ENCODE data around the gene TELO2.

TELO2 gene

GRCh38 chr16:1455190-1456171 lies 37.7 kb upstream of the TELO2 start:
- Histone ChIP-seq H3K9me3 (ENCODE audit: low read length) (no peaks in the 10 kb centered on the region), H3K4me2 (ENCODE audit: low read length) (no peak overlapping the region), H3K36me3 (ENCODE audit: insufficient read depth, low read length) (peaks cover 31% of the 10 kb centered on the region), H3K4me1 (ENCODE audit: insufficient read depth, low read length, severe bottlenecking) (no peaks in the 10 kb centered on the region), H3F3A (ENCODE audit: insufficient read depth, low read length) (no peaks in the 10 kb centered on the region), H2AFZ (ENCODE audit: low read length) (no peak overlapping the region), H4K20me1 (ENCODE audit: insufficient read depth, low read length) (no peaks in the 10 kb centered on the region), H3K9me2 (ENCODE audit: low read depth, low read length) (no peaks in the 10 kb centered on the region), H3K27me3 (ENCODE audit: insufficient read depth, low read length) (no peaks in the 10 kb centered on the region), H3K4me3 (ENCODE audit: low read depth, low read length, poor library complexity, severe bottlenecking) (no peak overlapping the region), H3K9ac (ENCODE audit: low read length) (no peak overlapping the region), H3K27ac (ENCODE audit: low read depth, low read length, poor library complexity, severe bottlenecking) (no peak overlapping the region), H3K79me2 (ENCODE audit: insufficient read depth, low read length) (no peaks in the 10 kb centered on the region)
- TF ChIP-seq CTCF (IDR thresholded peaks at IDR 0.05; ENCODE audit: low read length): no peak
- TF ChIP-seq EZH2 (IDR thresholded peaks at IDR 0.05; ENCODE audit: borderline replicate concordance, low read length): no peak

DNA sequence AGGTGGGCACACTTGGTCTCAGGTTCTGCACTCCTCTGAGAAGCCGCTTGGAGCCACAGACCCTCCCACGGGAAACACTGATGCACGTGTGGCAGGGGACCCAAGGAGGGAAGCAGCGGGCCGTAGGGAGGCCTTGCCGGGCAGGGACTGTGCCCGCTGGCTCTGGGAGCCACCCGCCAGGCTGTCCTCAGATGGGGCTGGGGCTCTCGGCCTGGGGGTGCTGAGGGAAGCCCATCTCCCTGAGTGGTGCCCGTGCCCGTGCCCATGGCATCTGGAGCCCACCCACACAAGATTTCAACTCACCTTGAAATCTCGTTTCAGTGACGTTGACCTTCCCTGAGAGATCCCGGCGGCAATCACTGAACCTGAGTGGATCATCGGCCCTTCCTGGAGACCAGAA lies 36.2 kb upstream of the TELO2 start:
- TF ChIP-seq CTCF (IDR thresholded peaks at IDR 0.05; ENCODE audit: low read length) (no peak), EZH2 (IDR thresholded peaks at IDR 0.05; ENCODE audit: borderline replicate concordance, low read length) (no peak)
- Histone ChIP-seq H3K36me3 (ENCODE audit: insufficient read depth, low read length) (peaks cover 31% of the 10 kb centered on the region), H3K9me3 (ENCODE audit: low read length) (no peaks in the 10 kb centered on the region), H2AFZ (ENCODE audit: low read length) (no peak overlapping the region), H3K9ac (ENCODE audit: low read length) (no peak overlapping the region), H3K4me2 (ENCODE audit: low read length) (no peak overlapping the region), H3K79me2 (ENCODE audit: insufficient read depth, low read length) (no peaks in the 10 kb centered on the region), H3F3A (ENCODE audit: insufficient read depth, low read length) (no peaks in the 10 kb centered on the region), H3K4me3 (ENCODE audit: low read depth, low read length, poor library complexity, severe bottlenecking) (no peak overlapping the region), H3K27me3 (ENCODE audit: insufficient read depth, low read length) (no peaks in the 10 kb centered on the region), H3K9me2 (ENCODE audit: low read depth, low read length) (no peaks in the 10 kb centered on the region), H3K27ac (ENCODE audit: low read depth, low read length, poor library complexity, severe bottlenecking) (no peak overlapping the region), H3K4me1 (ENCODE audit: insufficient read depth, low read length, severe bottlenecking) (no peaks in the 10 kb centered on the region), H4K20me1 (ENCODE audit: insufficient read depth, low read length) (no peaks in the 10 kb centered on the region)

DNA sequence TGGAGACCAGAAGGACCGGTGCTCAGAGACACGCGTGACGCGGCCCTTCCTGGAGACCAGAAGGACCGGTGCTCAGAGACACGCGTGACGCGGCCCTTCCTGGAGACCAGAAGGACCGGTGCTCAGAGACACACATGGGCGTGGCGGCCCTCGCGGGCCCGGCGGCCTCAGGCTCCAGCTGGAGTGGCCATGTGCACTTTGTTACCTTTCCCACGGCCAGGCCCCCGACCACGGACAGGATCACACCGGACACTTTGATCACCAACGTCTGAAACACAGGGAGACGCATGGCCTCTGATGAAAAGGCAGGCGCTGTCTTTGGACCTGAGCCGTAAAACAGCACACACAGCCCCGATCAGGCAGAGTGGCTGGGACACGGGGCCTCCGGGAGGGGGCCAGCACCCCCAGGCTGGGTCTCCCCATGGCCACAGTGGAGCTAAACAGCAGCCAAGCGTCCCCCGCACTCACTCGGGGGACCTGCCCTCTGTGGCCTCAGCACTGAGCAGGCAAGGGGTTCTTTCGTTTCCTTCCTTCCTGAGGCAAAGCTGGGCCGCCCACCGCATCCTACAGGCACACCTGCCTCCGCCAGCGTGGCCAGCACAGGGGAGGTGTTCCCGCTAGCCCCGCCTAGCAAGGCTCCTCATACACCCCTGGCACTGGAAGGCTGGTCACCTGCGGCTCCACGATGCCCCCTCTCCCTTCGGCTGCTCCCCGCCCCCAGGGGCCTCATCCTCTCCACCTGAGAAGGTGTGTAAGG lies 35.5 kb upstream of the TELO2 start:
- no peaks in the 10 kb centered on the region for H3K4me1 ChIP-seq (ENCODE audit: insufficient read depth, low read length, severe bottlenecking)
- H4K20me1 ChIP-seq (ENCODE audit: insufficient read depth, low read length): no peaks in the 10 kb centered on the region

More for the DNA sequence above, 35.5 kb upstream of the TELO2 start:
- Histone ChIP-seq H3K79me2 (ENCODE audit: insufficient read depth, low read length) (no peaks in the 10 kb centered on the region), H3K9me2 (ENCODE audit: low read depth, low read length) (no peaks in the 10 kb centered on the region), H3K9me3 (ENCODE audit: low read length) (no peaks in the 10 kb centered on the region), H2AFZ (ENCODE audit: low read length) (no peak overlapping the region), H3K27ac (ENCODE audit: low read depth, low read length, poor library complexity, severe bottlenecking) (no peak overlapping the region), H3K27me3 (ENCODE audit: insufficient read depth, low read length) (no peaks in the 10 kb centered on the region), H3K4me3 (ENCODE audit: low read depth, low read length, poor library complexity, severe bottlenecking) (no peak overlapping the region), H3K9ac (ENCODE audit: low read length) (no peak overlapping the region), H3K4me2 (ENCODE audit: low read length) (no peak overlapping the region), H3K36me3 (ENCODE audit: insufficient read depth, low read length) (peaks cover 31% of the 10 kb centered on the region), H3F3A (ENCODE audit: insufficient read depth, low read length) (no peaks in the 10 kb centered on the region)
- no peak for TF ChIP-seq CTCF (IDR thresholded peaks at IDR 0.05; ENCODE audit: low read length)
- TF ChIP-seq EZH2 (IDR thresholded peaks at IDR 0.05; ENCODE audit: borderline replicate concordance, low read length): no peak
